ENCODE data around the gene TPRN. TPM values are rescaled to one million over a fixed set of nuclear protein-coding genes. Genes with fewer than 3 reads are reported as not detected.

TPRN gene
- total RNA-seq, 1 donor, result 6.9 TPM

DNA sequence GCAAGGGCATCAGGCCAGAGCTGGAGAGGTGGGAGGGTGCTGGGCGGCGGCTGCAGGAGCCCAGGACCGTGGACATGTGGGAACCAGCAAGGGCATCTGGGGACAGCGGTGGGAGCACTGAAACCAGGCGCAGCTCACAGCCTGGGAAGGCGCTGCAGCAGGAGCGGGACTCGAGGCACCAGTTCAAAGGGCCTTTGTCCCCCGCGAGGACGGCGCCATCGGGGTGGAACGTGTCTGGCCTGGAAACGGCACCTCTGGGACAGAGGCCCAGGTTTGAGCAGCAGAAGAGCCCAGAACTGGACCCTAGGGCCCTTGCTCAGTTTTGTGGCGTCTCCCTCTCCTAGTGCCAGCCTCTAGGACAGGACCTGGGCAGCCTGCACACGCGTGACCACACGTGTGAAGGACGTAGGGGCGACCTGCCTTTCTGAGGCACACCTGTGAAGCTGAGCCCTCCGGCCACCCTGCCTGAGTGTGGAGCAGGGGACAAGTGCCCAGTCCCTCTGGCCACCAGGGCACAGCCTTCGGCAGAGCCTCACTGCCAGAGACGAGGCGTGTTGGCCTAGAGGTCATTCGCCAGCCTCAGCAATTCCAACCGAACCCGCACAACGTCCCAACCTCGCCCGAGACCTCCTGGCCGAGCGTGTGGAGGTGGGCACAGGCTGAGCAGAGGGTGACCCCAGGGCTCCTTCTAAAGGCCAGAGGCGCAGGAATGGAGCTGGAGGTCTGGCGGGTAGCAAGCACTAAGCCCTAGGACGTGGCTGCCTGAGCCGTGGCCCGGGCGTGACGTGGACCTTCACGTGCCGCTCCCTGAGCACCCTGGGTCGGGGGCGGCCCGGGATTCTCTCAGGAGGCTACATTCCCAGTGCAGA, 26.5 kb downstream of the TPRN start:
- no peak for DNase-seq (ENCODE audit: low read depth)
- TF ChIP-seq CTCF (IDR thresholded peaks at IDR 0.05; ENCODE audit: insufficient read depth, low read depth, low read length), result no peak

GRCh38 chr9:137172901-137173795, 27.4 kb downstream of the TPRN start:
- DNase-seq (ENCODE audit: low read depth), result no peak
- no peak overlapping the region for H3K4me3 ChIP-seq (ENCODE audit: low read depth, low read length)
- TF ChIP-seq CTCF (IDR thresholded peaks at IDR 0.05; ENCODE audit: insufficient read depth, low read depth, low read length), result no peak

More for the DNA sequence above, 26.5 kb downstream of the TPRN start:
- no peak overlapping the region for H3K4me3 ChIP-seq (ENCODE audit: low read depth, low read length)

DNA sequence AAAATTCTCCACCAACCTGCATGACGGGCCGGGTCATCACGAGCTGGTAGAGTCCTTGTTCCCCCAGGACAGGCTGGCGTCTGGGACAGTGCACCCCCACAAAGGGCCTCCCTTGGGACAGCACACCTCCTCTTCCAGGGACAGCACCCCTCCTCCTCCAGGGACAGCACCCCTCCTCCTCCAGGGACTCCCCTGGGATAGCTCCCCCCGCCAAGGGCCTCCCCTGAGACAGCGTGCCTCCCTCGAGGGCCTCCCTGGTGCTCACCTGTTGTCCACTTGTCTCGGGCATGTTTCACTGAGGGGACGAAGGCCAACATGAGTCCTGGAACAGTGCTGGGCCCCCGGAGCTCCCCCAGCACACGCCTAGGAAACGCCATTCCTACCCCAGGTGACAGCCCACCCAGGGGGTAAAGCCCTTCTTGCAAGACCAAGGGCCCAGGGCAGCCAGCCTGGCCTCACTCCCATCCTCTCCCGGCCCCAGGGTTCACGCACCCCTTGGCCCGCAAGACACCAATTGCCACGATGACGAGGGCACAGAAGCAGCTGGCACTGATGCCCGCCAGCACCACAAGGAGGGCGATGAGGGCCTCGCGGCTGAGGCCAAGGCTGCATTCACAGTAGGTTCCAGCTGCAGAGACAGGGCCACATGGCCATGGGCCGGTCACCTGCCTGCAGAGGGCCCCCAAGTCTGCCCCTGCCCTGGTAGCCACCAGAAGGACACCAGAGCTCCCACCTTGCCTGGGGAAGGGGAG, 29.2 kb downstream of the TPRN start:
- no peak overlapping the region for H3K4me3 ChIP-seq (ENCODE audit: low read depth, low read length)
- no peak for DNase-seq (ENCODE audit: low read depth)
- TF ChIP-seq CTCF (IDR thresholded peaks at IDR 0.05; ENCODE audit: insufficient read depth, low read depth, low read length), result no peak

DNA sequence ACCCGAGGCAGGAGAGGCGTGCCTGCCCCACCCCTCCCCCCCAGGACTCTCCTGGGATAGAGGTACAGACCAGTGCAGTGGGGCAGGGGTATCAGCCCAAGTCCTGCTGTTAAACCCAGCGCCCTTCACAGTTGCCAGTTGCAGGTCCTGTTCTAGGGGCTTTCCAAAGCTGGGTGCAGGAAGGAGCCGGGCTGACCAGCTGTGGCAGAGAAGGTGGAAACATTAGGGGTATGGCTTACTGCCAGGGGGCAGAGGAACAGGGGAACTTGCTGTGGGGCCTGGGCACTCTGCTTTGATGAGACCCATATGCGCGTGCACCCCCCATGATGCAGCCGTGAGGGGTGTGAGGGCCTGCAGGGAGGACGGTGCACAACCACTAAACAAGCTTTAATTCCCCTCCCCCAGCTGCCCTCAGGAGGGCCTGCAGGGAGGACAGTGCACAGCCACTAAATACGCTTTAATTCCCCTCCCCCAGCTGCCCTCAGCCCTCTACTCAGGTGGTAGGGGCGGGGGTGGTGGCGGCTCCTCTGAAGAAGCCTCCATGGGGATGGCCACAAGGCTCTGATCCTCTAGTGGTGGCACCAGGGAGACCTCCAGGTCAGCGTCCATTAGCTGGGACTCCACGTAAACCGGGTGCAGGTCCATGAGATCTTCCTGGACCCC, 29.9 kb downstream of the TPRN start:
- DNase-seq (ENCODE audit: low read depth), result no peak
- no peak for TF ChIP-seq CTCF (IDR thresholded peaks at IDR 0.05; ENCODE audit: insufficient read depth, low read depth, low read length)
- no peak overlapping the region for H3K4me3 ChIP-seq (ENCODE audit: low read depth, low read length)

DNA sequence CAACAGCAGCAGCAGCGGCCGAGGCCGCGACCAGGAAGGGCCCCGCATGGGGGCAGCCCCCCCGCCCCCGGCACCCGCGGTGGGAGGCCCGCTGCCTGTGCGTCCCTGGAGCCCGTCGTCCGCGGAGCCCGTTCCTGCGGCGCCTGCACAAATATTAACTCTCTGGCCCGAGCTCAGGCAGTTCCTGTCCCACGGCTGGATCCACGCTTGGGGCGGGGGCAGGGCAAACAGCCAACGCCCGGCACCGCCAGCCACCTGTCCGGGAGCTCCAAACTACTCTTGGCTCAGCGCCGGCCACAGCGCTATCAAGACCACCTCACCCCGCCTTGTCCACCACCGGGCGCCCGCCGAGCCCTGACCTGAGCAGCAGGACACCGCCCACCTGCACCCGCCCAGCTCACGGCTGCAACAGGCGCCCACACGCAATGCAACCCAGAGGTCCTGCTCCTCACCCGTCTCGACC, 30.6 kb downstream of the TPRN start, which contains the start of gene LRRC26:
TSS of gene LRRC26 (minus strand) at position 156 of the 463 bp plus-strand sequence. CDS start at position 48, 108 bp downstream.
- no peak for TF ChIP-seq CTCF (IDR thresholded peaks at IDR 0.05; ENCODE audit: insufficient read depth, low read depth, low read length)
- DNase-seq (ENCODE audit: low read depth), result no peak
- H3K4me3 ChIP-seq (ENCODE audit: low read depth, low read length), result peak within 1 kb of the TSS; percentile 23

Measured in fibroblast of villous mesenchyme (primary cell).